ENCODE data around the gene SIGLEC7. TPM values are rescaled to one million over a fixed set of nuclear protein-coding genes. Genes with fewer than 3 reads are reported as not detected.

The SIGLEC7 gene
- polyA plus RNA-seq (2013, experiment 1 of 2; ENCODE audit: insufficient read length): not detected
- polyA plus RNA-seq (2013, experiment 2 of 2; ENCODE audit: insufficient read length): not detected

DNA sequence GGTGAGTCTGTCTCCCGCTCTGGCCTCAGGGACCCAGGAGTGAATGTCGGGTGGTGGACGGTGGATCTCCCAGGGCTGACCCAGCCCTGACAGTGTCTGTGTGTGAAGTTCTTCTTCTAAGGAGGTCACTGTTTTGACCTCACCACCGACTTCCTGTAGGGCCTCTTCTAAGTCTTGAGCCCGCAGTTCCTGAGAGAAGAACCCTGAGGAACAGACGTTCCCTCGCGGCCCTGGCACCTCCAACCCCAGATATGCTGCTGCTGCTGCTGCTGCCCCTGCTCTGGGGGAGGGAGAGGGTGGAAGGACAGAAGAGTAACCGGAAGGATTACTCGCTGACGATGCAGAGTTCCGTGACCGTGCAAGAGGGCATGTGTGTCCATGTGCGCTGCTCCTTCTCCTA is at the start of gene SIGLEC7:
SIGLEC7 (plus strand) TSS at position 183 of the 400 bp plus-strand sequence; CDS start at position 252, 69 bp downstream.
- no peak for DNase-seq

DNA sequence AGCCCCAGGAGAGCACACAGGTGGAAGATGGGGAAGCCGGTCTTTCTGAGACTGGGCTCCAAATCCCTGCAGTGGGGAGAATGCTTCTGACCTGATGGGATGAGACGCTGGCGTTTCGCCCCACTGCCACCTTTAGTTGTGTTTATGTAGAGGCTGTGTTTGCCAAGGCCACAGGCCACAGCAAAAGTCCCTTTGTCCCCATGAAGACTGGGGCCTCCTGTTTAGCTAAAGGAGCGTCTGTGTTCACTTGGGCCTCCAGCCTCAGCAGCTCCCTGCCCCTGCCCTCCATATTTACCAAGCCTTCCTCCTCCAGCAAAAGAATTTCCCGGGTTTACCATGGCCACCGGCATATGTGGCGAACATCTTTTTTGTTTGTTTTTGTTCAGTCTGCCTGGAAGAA is 49.0 kb upstream of the SIGLEC7 start:
- no peak for DNase-seq

DNA sequence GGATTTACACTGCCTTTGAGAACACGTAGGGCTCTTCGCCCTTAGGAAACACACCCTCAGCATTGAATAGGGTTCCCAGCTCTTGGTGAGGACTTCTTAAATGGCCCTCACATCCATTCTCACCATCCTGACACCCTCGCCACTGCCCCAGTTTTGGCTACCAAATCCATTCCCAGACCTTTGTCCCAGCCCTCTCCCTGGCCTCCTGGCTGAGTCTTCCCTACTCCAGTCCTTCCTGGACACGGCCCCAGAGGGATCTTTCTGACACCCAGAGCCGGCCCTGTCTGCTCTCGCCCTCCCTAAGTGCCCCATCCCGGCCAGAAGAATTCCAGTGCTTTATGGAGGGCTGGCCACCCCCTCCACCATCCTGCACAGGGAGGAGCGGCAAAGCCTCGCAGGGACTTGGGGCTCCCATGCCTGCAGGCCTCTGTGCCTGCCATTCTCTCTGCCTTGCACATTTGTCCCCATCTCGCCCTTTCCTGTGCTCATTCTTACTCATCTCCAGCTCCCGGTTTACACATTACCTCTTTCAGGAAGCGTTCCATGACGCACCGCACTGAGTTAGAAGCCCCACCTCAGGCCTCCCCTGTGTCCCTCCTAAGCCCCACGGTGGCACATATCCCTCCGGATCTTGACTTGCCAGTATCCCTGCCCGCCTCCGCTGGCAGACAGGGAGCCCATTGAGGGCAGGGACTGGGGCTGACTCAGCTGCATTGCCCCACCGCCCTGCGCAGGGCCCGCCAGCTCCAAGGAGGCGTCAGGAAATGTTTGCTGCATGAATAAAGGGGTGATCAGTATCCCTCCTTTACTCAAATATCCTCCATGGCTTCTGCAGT is 48.4 kb upstream of the SIGLEC7 start:
- no peak for DNase-seq

DNA sequence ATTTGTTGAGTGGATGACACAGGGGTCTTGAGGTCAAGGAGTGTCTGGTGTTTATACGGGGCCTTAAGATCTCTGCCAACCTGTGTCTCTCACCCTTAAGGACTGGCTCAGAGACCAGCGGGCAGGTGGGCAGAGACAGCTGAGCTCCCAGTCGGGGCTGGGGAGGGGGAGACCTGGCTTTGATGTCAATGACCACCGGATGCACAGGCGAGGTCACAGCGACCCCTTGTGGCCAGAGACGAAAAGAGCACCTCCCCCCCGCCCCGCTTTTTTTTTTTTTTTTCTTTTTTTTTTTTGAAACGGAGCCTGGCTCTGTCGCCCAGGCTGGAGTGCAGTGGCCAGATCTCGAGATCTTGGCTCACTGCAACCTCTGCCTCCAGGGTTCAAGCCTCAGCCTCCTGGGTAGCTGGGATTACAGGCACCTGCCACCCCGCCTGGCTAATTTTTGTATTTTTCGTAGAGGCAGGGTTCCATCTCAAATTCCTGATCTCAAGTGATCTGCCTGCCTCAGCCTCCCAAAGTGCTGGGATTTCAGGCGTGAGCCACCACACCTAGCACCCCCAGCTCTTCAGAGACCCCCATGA is 47.3 kb upstream of the SIGLEC7 start:
- no peak for DNase-seq

DNA sequence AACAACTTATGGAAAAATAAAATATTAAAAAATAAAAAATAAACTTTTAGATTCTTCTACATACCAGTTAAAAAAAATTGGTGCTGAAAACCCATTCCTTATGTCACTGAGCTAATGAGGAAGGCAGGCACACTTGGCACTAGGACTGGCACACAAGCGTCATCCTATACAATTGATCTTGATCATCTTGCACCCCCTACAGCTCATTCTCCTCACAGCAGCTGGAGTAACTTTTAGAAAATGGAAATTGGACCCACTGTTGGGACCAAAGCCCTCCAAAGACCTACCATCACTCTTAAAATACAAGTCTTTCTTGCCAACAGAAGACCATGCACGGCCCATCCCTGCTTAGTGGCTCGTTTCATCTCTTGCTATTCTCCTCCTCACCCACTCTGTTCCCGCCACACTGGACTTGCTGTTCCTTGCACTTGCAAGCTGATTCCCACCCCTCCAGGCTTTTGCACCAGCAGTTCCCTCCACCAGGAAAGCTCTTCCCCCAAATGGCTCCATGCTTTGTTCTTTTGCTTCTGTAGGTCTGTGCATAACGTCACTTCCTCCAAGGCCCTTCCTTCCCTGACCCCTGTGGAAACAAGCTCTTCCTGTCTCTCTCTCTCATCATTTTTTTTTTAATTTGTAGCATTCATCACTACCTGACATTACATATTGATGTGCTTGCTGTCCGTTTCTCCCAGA is 45.5 kb upstream of the SIGLEC7 start:
- DNase-seq: no peak

DNA sequence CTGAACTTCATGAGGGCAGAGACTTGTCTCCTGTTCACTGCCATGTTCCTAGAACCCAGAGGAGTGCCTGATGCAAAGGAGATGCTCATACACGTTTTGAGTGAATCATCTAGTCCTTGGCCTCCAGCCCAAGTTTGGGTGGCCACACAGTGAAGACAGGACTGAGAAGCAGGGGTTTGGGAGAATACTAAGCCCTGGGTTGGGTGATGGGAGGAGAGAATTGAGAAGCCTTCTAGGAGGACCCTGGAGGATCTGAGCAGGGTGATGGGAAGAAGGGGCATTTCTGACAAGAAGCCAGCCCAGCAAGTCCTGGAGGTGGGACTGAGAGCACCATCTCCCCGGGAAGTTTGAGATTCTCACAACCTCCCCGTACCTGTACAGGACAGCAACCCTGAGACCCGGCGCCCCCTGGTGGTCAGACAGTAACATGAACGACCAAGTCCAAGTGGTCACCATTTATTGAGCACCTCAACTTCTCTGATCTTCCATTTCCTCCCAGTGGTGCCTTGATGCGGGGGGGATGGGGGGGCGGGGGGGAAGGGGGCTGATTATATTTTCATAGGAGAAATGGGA is 44.8 kb upstream of the SIGLEC7 start:
- peak; percentile 62 for DNase-seq

DNA sequence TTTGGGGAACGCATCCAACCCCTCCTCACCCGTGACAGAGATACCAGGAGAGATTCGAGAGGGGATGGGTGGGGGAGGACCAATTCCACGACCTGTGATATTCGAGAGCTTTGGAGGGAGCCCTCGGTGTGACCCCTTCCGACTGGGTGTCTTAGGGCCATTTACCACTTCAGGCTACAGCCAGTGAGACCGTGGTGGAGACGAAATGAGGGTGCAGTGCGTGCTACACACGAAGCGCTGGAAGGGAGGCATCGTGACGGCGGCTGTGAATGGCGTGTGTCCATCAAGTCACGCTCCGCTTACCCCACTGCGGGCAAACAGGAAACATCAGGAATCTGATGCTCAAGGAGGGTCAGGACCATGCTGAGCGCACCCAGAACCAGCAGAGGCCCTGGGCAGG is 44.3 kb upstream of the SIGLEC7 start:
- DNase-seq: no peak

DNA sequence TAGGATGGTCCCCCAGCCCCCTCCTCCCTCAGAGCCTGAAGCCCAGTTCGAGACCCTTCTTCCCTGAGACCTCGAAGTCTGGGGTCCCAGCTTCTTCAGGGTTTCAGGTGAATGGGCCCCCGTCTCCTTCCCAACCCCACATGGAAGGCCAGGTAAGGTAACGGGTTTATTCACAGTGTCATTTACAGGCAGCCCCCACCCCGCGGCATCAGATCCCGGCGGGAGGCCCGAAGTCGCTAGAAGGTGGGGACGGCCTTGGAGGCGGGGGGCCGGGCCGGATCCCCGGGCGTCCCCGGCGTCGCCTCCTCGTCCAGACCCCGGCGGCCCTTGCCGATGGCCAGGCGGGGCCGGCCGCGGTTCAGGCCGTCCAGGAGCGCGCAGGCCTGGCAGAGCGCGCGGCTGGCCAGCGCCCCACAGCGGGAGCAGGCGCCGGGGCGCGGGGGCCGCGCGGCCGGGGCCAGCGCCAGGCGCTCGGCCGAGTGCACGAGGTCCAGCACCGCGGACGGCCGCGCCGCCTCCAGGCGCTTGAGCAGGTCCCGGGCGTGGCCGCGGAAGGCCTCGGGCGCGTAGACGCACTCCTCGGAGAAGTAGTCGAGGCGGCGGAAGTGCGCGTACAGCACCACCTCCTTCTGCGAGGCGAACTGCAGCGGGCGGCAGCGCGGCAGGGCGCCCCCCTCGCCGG is 43.6 kb upstream of the SIGLEC7 start:
- peak; percentile 35 for DNase-seq

DNA sequence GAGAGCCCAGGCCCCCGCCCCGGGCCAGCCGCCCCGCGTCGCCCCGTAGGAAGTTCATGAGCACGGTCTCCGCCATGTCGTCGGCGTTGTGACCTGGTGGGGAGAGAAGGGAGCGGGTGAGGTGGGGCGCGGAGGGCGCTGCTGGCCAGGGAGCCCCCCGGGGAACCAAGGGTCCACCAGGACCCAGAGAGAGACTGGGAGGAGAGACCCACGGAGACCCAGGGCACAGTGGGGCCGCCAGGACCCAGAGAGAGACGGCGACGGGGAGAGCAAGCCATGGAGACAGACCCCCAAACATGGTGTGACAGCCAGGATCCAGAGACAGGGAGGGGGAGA is 43.1 kb upstream of the SIGLEC7 start:
- DNase-seq: no peak

DNA sequence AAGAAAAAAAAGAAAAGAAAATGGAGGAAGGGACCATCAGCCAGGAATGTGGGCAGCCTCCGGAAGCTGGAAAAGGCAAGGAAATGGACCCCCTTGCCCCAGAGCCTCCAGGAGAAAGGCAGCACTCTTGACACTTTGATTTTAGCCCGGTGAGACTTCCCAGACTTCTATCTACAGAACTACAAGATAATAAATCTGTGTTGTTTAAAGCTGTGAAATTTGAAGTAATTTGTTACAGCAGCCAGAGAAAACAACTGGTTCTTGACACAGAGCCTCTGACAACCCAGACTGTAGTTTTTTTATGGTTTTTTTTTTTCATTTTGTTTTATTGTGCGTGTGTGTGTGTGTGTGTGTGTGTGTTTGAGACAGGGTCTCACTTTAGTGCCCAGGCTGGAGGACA is 41.5 kb upstream of the SIGLEC7 start:
- no peak for DNase-seq

DNA sequence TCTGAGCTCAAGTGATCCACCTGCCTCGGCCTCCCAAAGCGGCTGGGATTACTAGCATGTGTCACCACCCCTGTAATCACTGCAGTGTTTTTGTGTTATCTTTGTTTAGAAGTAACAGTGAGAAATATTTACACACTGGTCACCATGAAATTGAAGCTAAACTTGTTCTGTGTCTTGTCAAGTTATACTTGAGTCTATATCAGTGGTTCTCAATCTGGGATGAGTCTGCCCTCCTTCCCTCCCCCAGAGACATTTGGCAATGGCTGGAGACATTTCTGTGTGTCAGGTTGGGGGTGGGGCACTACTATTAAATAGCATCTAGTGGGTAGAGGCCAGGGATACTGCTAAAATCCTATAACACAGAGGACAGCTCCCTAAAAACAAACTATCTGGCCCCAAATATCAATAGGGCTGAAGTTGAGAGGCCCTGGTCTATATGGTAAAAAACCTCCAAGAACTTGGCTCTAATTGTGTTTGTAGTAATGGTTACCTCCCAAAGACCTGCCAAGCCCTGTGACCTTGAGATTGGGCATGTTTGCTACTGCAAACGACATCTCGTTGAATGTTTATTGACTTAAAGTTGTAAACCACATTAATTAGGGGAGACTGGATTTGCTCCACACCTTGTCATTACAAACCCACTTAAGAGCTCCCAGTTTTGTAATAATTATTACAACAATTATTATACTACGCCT is 40.8 kb upstream of the SIGLEC7 start:
- no peak for DNase-seq

DNA sequence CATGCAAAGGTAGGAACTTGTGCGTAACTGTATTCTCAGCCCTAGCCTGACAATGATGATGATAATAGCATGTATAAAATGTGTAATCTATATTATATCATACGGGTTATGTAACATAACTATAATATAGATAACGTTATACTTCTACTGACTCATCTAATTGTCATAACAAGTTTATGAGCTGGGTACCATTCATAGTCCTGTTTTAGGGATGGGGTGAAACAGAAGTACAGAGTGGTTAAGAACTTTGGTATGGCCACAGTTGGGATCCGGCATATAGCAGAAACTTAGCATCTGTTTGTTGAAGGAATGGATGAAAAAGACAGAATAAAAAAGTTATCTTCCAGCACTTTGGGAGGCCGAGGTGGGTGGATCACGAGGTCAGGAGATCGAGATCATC is 39.1 kb upstream of the SIGLEC7 start:
- no peak for DNase-seq

DNA sequence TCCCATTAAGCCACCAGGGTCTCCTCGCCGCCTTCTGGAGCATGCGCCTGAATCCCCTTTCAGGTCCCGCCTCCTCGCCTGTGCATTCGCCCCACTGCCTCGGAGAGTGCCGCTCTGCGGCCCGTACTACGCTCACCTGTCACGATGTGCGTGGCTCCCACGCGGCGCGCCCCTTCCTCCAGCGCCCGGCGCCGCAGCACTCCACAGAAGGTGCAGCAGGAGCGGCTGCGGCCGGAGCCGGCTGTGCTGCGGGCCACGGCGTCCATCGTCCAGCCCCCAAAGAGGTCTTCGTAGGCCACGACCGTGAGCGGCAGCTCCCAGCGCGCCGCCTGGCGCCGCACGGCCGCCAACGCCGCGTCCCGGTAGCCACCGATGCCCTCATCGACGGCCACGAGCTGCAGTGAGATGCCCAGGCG is 38.2 kb upstream of the SIGLEC7 start:
- DNase-seq: no peak

DNA sequence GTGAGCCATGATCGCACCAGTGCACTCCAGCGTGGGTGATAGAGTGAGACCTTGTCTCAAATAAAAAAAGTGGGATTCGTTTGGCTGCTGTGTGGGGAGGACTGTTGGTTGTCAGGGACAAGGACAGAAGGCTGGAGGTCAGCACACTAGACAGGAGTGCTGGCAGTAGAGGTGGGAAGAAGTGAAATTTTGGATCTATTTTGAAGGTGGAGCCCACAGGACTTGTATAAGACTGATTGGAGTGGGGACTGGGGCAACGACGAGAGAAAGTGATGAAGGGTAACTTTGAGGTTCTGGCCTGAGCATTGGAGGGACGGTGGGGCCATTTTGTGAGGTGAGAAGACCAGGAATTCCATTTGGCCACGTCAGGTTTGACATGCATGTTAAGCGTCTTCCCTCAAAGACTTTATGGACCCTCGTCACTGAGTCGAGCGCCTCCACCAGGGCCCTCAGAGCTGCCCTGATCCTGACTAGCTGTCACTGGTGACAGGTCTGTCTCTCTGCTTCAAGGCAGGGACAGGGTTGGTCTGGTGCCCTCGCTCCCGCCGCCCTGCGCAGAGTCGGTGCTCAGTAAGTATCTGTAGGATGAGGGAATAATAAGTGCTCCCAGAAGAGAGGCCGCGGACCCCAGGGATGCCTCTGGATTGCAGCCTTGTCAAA is 34.6 kb upstream of the SIGLEC7 start:
- DNase-seq: peak; percentile 45

DNA sequence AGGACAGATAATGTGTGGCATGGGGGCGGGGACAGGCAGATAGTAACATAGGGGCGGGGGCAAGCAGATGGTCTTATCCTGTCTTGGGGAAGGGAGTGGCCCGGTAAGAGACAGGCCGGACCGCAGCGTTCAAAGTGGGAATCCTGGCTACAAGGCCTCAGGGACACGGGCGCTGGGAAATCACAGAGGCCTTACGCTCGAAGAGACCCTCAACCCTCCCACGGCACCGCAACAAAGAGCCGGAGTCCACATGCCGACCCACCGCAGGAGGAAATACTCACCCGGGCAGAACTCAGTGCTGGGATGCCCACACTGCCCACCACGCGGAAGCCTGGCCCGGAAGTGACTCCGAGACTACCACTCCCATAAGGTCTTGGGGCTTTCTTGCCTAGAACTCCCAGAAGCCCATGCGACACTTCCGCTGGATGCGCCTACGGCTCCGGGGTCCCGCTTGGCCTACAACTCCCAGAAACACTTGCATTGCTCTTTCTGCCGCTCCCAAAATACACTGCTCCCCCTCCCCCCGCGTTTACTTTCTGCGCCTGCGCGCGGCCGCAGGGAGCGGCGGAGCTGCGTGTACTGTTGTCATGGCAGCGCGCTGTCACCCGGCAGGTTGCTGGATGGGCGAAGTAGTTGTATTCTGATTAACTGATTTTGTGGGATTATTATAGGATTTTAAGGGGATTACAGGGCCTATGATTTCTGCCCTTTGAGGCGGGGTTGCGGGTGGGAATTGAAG is 33.9 kb upstream of the SIGLEC7 start, which contains the start of gene CTU1:
CTU1 (minus strand) TSS at position 344 of the 739 bp plus-strand sequence. CDS start 3,840 bp downstream, outside the sequence.
- peak; percentile 99 for DNase-seq

DNA sequence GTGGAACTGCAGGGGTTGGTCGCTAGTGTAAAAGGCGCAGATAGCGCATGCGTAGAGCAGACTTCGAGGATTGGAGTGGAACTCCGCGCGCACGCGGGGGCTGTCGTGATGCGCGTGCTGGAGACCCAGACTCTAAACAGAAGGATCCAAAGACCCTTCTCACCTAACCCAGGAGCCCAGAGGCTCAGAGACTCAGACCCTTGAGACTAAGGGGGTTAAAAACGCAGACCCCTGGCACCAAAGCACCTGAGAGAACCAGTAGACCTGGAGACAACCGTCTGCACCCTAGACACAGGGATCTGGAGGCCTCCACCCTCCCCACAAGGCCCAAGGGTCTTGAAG is 33.3 kb upstream of the SIGLEC7 start:
- DNase-seq: no peak

DNA sequence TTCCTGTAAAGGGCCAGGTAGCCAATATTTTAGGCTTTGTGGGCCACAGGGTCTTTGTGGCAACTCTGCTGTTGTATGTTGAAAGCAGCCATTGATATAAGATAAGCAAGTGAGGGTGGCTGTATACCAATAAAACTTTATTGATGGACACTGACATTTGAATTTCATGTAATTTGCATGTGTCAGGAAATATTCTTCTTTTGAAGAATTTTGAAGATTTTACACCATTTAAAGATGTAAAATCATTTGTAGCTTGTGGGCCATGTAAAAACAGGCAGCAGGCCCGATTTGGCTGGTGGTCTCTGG is 31.5 kb upstream of the SIGLEC7 start:
- DNase-seq: no peak

DNA sequence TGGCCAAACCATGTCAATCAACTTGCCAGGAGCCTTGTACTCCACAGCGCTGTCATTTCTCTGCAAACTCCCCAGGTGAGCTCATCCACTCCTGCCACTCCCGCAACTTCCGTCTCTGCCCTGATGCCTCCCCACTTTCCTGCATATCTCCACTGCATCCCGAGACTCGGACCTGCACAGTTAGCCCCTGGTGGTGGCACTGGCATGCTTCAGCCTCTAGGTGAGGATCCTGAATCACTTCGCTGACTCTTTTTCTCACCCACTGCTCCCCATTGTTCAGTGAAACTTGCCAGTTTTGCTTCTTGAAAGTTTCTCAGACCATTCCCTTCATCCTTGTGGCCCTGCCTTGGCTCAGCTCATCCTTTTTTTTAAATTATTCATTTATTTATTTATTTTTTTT is 30.5 kb upstream of the SIGLEC7 start:
- no peak for DNase-seq

DNA sequence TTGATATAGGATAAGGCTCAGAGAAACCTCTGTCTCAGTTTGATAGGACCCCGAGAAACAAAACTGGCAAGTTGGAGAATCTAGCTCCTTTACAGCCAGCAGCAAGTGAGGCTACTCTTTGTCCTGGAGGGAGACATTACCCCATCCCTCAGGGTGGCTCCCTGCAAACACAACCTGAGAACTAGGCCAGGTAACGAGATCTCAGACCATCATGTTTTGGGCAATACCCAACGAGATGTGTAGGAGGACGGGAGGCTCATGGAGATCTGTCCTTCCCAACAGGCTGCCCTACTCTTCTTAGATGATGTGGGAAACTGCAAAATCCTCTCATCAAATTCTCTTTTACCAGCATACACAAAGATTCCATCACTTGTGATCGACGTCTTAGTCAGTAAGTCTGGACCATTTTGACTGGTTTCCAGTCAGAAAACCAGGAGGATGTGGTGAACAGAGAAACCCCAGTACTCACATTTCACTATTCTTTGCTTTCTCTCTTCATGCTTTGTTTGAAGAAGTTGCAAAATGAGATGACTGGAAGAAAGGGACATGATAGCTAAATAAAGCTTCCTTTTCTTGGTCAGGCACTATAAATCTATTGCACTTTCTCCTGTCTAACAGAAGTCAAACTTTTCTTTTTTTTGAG is 27.9 kb upstream of the SIGLEC7 start:
- no peak for DNase-seq

DNA sequence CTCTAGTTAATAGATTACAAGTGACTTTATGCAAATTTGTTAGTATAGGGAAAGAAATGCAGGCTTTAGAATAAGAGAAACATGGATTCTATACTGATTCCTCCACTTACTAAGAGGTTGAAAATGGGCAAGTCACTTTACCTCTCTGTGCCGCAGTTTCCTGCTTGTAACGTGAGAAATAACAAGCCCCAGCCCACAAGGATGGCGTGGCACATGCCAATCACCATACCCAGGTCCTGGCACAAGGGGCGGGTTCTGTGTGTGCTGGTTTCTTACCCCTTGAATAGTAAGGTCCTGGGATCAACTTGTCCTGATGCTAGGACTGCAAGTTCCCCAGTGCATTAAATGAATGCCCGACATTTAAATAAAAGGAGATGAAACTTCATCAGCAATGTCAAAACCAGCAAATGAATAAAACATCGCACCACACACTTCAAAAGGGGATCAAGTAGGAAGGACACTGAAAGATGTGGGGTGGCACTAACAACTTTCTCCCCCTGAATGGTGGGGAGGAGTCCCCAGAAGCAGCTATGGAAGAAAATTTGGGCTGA is 25.3 kb upstream of the SIGLEC7 start:
- DNase-seq: no peak
